Keratinocyte (primary cell): ENCODE results near the gene COPG2.

Experiments used
- CTCF ChIP-seq, 3 experiments: IDR thresholded peaks in 1 of 3; conservative IDR thresholded peaks in 1 of 3; optimal IDR thresholded peaks in 1 of 3; 2 replicates in 2 of 3; 3 replicates in 1 of 3; pipeline versions ENCODE3 to v1.5.1; 2011; ENCODE audit warnings: low read length in 3 of 3, mild to moderate bottlenecking in 3 of 3, moderate library complexity in 2 of 3, control low read depth in 1 of 3, inconsistent platforms in 1 of 3; ENCODE audit not compliant: insufficient read depth in 2 of 3; ENCODE audit errors: extremely low read depth in 1 of 3
- EZH2 ChIP-seq: IDR thresholded peaks from one replicate; pipeline ENCODE4 v1.6.1; 2012; ENCODE audit warnings: inconsistent platforms, mild to moderate bottlenecking, low read length, moderate library complexity

DNA sequence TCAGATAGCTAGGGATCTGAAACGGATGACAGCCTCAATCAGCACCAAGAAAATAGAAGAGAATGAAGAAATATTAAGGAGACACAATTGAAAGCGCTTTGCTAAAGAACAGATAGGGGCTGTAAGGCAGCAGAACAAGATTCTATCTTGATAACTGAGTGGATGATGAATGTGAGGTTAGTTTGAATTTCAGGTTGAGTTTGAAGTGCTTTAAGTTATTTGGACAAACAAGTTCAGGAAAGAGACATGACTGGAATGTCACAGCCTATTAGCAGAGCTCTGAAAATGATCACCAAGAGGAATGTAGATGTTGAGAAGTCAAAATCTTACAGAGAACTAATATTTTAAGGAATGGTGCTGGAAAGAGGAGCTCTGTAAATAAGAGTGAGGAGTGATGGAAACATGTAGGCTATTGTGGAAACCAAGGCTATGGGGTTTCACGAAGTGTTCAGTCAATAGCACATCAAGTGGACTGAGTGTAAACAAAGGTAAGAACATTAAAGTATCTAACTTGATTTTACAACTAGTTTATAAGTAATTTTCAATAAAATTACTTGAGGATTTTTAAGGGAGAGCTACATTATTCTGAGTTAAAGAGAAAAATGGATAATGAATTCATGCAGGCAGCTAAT, 115.0 kb downstream of the COPG2 start:
- TF ChIP-seq EZH2 (no peak), CTCF (optimal IDR thresholded peaks at IDR 0.05 in 1 of 3, IDR thresholded peaks at IDR 0.05 in 1 of 3, conservative IDR thresholded peaks at IDR 0.05 in 1 of 3; ENCODE audit: extremely low read depth in 1 of 3, insufficient read depth in 2 of 3, low read length in 3 of 3) (no peak)
